GM12878 (cell line): ENCODE results near the gene GABRB1. TPM values are rescaled to one million over a fixed set of nuclear protein-coding genes. Genes with fewer than 3 reads are reported as not detected.

ENCODE experiments used
- ASH2L ChIP-seq: fragments of 300-600, 200-600 bp; sonication (generic); IDR thresholded peaks from 2 replicates; pipeline ENCODE4 v1.6.1; 2017; ENCODE audit warnings: low read depth, mild to moderate bottlenecking, borderline replicate concordance
- ATF2 ChIP-seq: IDR thresholded peaks from 2 replicates; pipeline ENCODE4 v1.6.1; 2012; ENCODE audit warnings: low read length, inconsistent platforms
- ATF7 ChIP-seq: fragments of 450-650 bp; IDR thresholded peaks from 2 replicates; pipeline ENCODE4 v1.6.1; 2016; ENCODE audit warnings: low read depth, mild to moderate bottlenecking
- BMI1 ChIP-seq: fragments of 450-650 bp; IDR thresholded peaks from 2 replicates; pipeline ENCODE4 v1.6.1; 2016; ENCODE audit warnings: mild to moderate bottlenecking, moderate library complexity, borderline replicate concordance
- BRCA1 ChIP-seq: IDR thresholded peaks from 2 replicates; pipeline ENCODE4 v1.6.1; 2011; ENCODE audit warnings: low read depth, low read length, improper control_type of control experiment
- CEBPZ ChIP-seq: fragments of 150-350 bp; IDR thresholded peaks from 2 replicates; pipeline ENCODE4 v1.6.1; 2016; ENCODE audit warnings: low read depth, low read length
- DPF2 ChIP-seq: fragments of 450-650 bp; IDR thresholded peaks from 2 replicates; pipeline ENCODE4 v1.6.1; 2017; ENCODE audit warnings: mild to moderate bottlenecking
- EP300 ChIP-seq, 2 experiments: fragments of 150-350 bp in 1 of 2; IDR thresholded peaks; 2 replicates each; pipeline ENCODE4 v1.6.1; 2011 to 2012; ENCODE audit warnings: low read depth in 2 of 2, low read length in 2 of 2, borderline replicate concordance in 1 of 2, improper control_type of control experiment in 1 of 2, inconsistent platforms in 1 of 2; ENCODE audit not compliant: control insufficient read depth in 1 of 2
- IKZF1 ChIP-seq: fragments of 450-650 bp; conservative IDR thresholded peaks from 2 replicates; pipeline ENCODE4 v1.6.1; 2017; ENCODE audit warnings: antibody characterized with exemption, mild to moderate bottlenecking
- IKZF2 ChIP-seq, 2 experiments: fragments of 450-650 bp; IDR thresholded peaks; 2 replicates each; pipeline ENCODE4 v1.6.1; 2017; ENCODE audit warnings: mild to moderate bottlenecking in 2 of 2, moderate library complexity in 2 of 2
- IRF4 ChIP-seq: IDR thresholded peaks from 2 replicates; pipeline ENCODE4 v1.6.1; 2011; ENCODE audit warnings: low read depth, low read length
- JUNB ChIP-seq: IDR thresholded peaks from 2 replicates; pipeline ENCODE4 v1.6.1; 2016; ENCODE audit warnings: antibody characterized with exemption, mild to moderate bottlenecking
- JUND ChIP-seq: IDR thresholded peaks from 2 replicates; pipeline ENCODE4 v1.6.1; 2012; ENCODE audit warnings: low read depth, mild to moderate bottlenecking, low read length, improper control_type of control experiment, moderate library complexity
- KLF5 ChIP-seq: fragments of 450-650 bp; IDR thresholded peaks from 2 replicates; pipeline ENCODE4 v1.6.1; 2014; ENCODE audit warnings: mild to moderate bottlenecking; ENCODE audit not compliant: partially characterized antibody
- LARP7 ChIP-seq: fragments of 450-650 bp; IDR thresholded peaks from 2 replicates; pipeline ENCODE4 v1.6.1; 2017; ENCODE audit warnings: mild to moderate bottlenecking
- MAX ChIP-seq: IDR thresholded peaks from 2 replicates; pipeline ENCODE4 v1.6.1; 2012; ENCODE audit warnings: low read depth, low read length, improper control_type of control experiment
- MEF2B ChIP-seq: fragments of 450-650 bp; IDR thresholded peaks from 2 replicates; pipeline ENCODE4 v1.6.1; 2018; ENCODE audit warnings: mild to moderate bottlenecking, moderate library complexity; ENCODE audit not compliant: partially characterized antibody, poor library complexity, severe bottlenecking
- MXI1 ChIP-seq: fragments of 150-350 bp; IDR thresholded peaks from 2 replicates; pipeline ENCODE4 v1.6.1; 2011; ENCODE audit warnings: low read depth, mild to moderate bottlenecking, inconsistent platforms, low read length, improper control_type of control experiment
- PML ChIP-seq: IDR thresholded peaks from 2 replicates; pipeline ENCODE4 v1.6.1; 2012; ENCODE audit warnings: low read length, inconsistent platforms
- POLR2AphosphoS5 ChIP-seq: IDR thresholded peaks from 2 replicates; pipeline ENCODE4 v1.6.1; 2011; ENCODE audit warnings: mild to moderate bottlenecking, low read length, inconsistent platforms
- POU2F2 ChIP-seq: IDR thresholded peaks from 3 replicates; pipeline ENCODE4 v1.6.1; 2011; ENCODE audit warnings: low read depth, mild to moderate bottlenecking, low read length, borderline replicate concordance
- RB1 ChIP-seq: fragments of 450-650 bp; formaldehyde crosslinking; IDR thresholded peaks from 2 replicates; pipeline ENCODE4 v1.6.1; 2017; ENCODE audit warnings: mild to moderate bottlenecking, borderline replicate concordance
- RCOR1 ChIP-seq: conservative IDR thresholded peaks from 2 replicates; pipeline ENCODE4 v1.6.1; 2012; ENCODE audit warnings: low read depth, low read length, improper control_type of control experiment
- RELB ChIP-seq: fragments of 450-650 bp; IDR thresholded peaks from 2 replicates; pipeline ENCODE4 v1.6.1; 2017; ENCODE audit warnings: low read depth, mild to moderate bottlenecking, moderate library complexity
- SMARCA5 ChIP-seq: fragments of 450-650 bp; IDR thresholded peaks from 2 replicates; pipeline ENCODE4 v1.6.1; 2017; ENCODE audit warnings: mild to moderate bottlenecking
- ZNF217 ChIP-seq: fragments of 450-650 bp; IDR thresholded peaks from 2 replicates; pipeline ENCODE4 v1.6.1; 2017; ENCODE audit warnings: antibody characterized with exemption, mild to moderate bottlenecking
- ZNF384 ChIP-seq: IDR thresholded peaks from 2 replicates; pipeline ENCODE4 v1.6.1; 2012; ENCODE audit warnings: low read depth, mild to moderate bottlenecking, low read length, improper control_type of control experiment, borderline replicate concordance
- ZNF622 ChIP-seq: fragments of 450-650 bp; IDR thresholded peaks from 2 replicates; pipeline ENCODE4 v1.6.1; 2017; ENCODE audit warnings: mild to moderate bottlenecking, inconsistent platforms
- polyA plus RNA-seq, 11 experiments: library from polyadenylated mRNA; depleted of rRNA in 4 of 11; unstranded in 6 of 11; stranded (reverse) in 5 of 11; fragments of >200 nt; fragmentation: Nextera tagmentation in 4 of 11; fragmentation: Illumina TruSeq in 1 of 11; extraction: Ambion mirVana in 4 of 11; extraction: Trizol in 1 of 11; gene quantifications; 1 replicate in 1 of 11; 2 replicates in 10 of 11; pipeline versions ENCODE4 v1.2.1 to v1.2.3, GENCODE V29; 2011 to 2016; ENCODE audit warnings: inconsistent platforms in 2 of 11, missing spikeins in 2 of 11, low read depth in 1 of 11
- total RNA-seq, 4 experiments: library from RNA; depleted of rRNA in 3 of 4; stranded (reverse); fragments of >200 nt in 3 of 4; fragmentation: Illumina TruSeq in 1 of 4; extraction: Trizol in 1 of 4; gene quantifications; 2 replicates each; pipeline versions ENCODE4 v1.2.1 to v1.2.3, GENCODE V29; 2013 to 2021

The GABRB1 gene
- total and polyA plus RNA-seq, 10 of the 15 experiments (the other 5 are each of a cell fraction or from before 2014, with no cell fraction given) = 0.13 to 0.92 TPM; not detected in 8

DNA sequence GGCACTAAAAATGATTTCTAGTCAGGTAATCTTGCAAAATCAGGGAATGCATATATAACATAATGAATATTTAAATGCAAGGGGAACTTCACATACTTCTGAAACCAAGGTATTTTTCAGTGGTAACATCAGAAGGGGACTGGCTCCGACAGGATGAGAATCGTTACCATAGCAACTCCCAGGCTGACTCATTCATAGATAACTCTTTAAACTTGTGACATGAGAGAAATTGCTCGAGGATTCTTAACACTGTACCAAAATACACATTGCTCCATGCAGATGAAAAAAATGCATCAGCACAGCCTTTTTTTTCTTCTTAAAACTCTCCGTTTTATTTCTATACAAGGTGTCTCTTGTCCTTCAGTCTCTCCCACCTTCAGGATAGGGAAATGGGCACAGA, 114.3 kb downstream of the GABRB1 start (continued):
- TF ChIP-seq CEBPZ (no peak), DPF2 (peak; percentile 43; the same call in 1 of the 2 replicates), SMARCA5 (no peak), ZNF384 (peak; percentile 74), KLF5 (no peak), JUNB (peak; percentile 61), IRF4 (peak; percentile 57; the same call in 1 of the 2 replicates), BRCA1 (no peak), RB1 (no peak), PML (no peak), IKZF1 (peak; percentile 46), ZNF217 (no peak), JUND (peak; percentile 58; the same call in 1 of the 2 replicates), ATF7 (peak; percentile 22; the same call in 1 of the 2 replicates), IKZF2 (IDR thresholded peaks at IDR 0.05) (peak; percentile 55 to 59; a peak in 2 of 4 replicates), BMI1 (peak; percentile 99), MAX (no peak), MXI1 (peak; percentile 72), ZNF622 (no peak), MEF2B (peak; percentile 41), ATF2 (peak; percentile 19; the same call in 1 of the 2 replicates), POLR2AphosphoS5 (no peak), RELB (peak; percentile 47; the same call in 1 of the 2 replicates), ASH2L (no peak), POU2F2 (0 out of 3 replicates have a peak, but pooled peaks have one; percentile 12), LARP7 (no peak), RCOR1 (no peak), EP300 (IDR thresholded peaks at IDR 0.05; ENCODE audit: borderline replicate concordance in 1 of 2, control insufficient read depth in 1 of 2, low read depth in 2 of 2, low read length in 2 of 2) (peak; percentile 51 to 80; a peak in 3 of 4 replicates)
